GM12878 (cell line): ENCODE results near the gene TNRC6C. TPM values are rescaled to one million over a fixed set of nuclear protein-coding genes. Genes with fewer than 3 reads are reported as not detected.

Experiments
- ATAC-seq: fragments of 200-7000 bp; cut with Tn5 transposase; 3 replicates; pipeline ENCODE4 v1.9.1; 2020; ENCODE audit warnings: mild to moderate bottlenecking, moderate library complexity
- BruUV-seq: library from RNA; stranded (reverse); fragments of 400-500 nt; replicated peaks from 2 replicates; lab custom pipeline; 2021; lab: Mats Ljungman, UMichigan
- CTCF ChIA-PET: fragments of 300-600 bp; sonication (Branson Sonifier 250); formaldehyde crosslinking; extraction: SDS; loops from one replicate; lab custom pipeline; 2021; ENCODE audit warnings: inconsistent platforms; lab: Yijun Ruan, JAX
- POLR2A ChIA-PET: fragments of 350-600 bp; formaldehyde crosslinking; extraction: SDS; loops from one replicate; lab custom pipeline; 2021; ENCODE audit warnings: inconsistent platforms; lab: Charles Lee
- RAD21 ChIA-PET: fragments of 300-600 bp; sonication (Branson Sonifier 250); formaldehyde crosslinking; loops from one replicate; lab custom pipeline; 2023; ENCODE audit warnings: antibody characterized with exemption; ENCODE audit not compliant: unreplicated experiment; lab: Charles Lee
- SMC1A ChIA-PET: fragments of 300-600 bp; sonication (Branson Sonifier 250); formaldehyde crosslinking; loops from one replicate; lab custom pipeline; 2023; ENCODE audit not compliant: unreplicated experiment, uncharacterized antibody; lab: Charles Lee
- DNase-seq: peaks from one replicate; pipeline ENCODE4 v3.0.0-alpha.2; 2011; ENCODE audit warnings: low read depth, low spot score
- FAIRE-seq: peaks from 3 replicates; lab custom pipeline; 2011; peaks lifted over from hg19 to GRCh38; lab: Jason Lieb, UNC
- H2AFZ ChIP-seq: 2 replicates; pipeline ENCODE4 v1.6.0; 2011; ENCODE audit warnings: low read depth, low read length, control low read depth; ENCODE audit not compliant: control insufficient read depth
- H3K27ac ChIP-seq: 2 replicates; pipeline ENCODE4 v1.5.1; 2011; ENCODE audit warnings: control low read depth; ENCODE audit not compliant: control insufficient read depth, insufficient read depth
- H3K27me3 ChIP-seq, 2 experiments: replicated peaks in 1 of 2; 2 replicates each; pipeline versions ENCODE4 v1.6.0 to v1.6.1; 2011; ENCODE audit warnings: low read length in 1 of 2; ENCODE audit not compliant: control insufficient read depth in 2 of 2, insufficient read depth in 2 of 2
- H3K36me3 ChIP-seq, 2 experiments: 2 replicates each; pipeline ENCODE4 v1.5.1; 2011; ENCODE audit warnings: low read length in 1 of 2; ENCODE audit not compliant: control insufficient read depth in 2 of 2, insufficient read depth in 2 of 2
- H3K4me1 ChIP-seq: 2 replicates; pipeline ENCODE4 v1.6.1; 2011; ENCODE audit warnings: mild to moderate bottlenecking, low read length, moderate library complexity, mixed read lengths; ENCODE audit not compliant: control insufficient read depth, insufficient read depth
- H3K4me2 ChIP-seq: 2 replicates; pipeline ENCODE4 v1.6.0; 2011; ENCODE audit warnings: control low read depth; ENCODE audit not compliant: control insufficient read depth, insufficient read depth
- H3K4me3 ChIP-seq: fragments of 200-600 bp; sonication (generic); 2 replicates; pipeline ENCODE4 v1.5.1; 2016
- H3K79me2 ChIP-seq: 2 replicates; pipeline ENCODE4 v1.6.0; 2011; ENCODE audit warnings: low read length; ENCODE audit not compliant: control insufficient read depth, insufficient read depth
- H3K9ac ChIP-seq: 2 replicates; pipeline ENCODE4 v1.8.0; 2011; ENCODE audit warnings: low read length, control low read depth, mixed read lengths; ENCODE audit not compliant: control insufficient read depth, insufficient read depth
- H3K9me3 ChIP-seq: replicated peaks from 3 replicates; pipeline ENCODE4 v1.5.1; 2011; ENCODE audit warnings: mild to moderate bottlenecking, low read length; ENCODE audit not compliant: control insufficient read depth, insufficient read depth
- H4K20me1 ChIP-seq: 2 replicates; pipeline ENCODE4 v1.6.0; 2011; ENCODE audit not compliant: control insufficient read depth, insufficient read depth
- BRCA1 ChIP-seq: IDR thresholded peaks from 2 replicates; pipeline ENCODE4 v1.6.1; 2011; ENCODE audit warnings: low read depth, low read length, improper control_type of control experiment
- CBFB ChIP-seq: IDR thresholded peaks from 2 replicates; pipeline ENCODE4 v1.6.1; 2016; ENCODE audit warnings: antibody characterized with exemption, low read depth
- CBX5 ChIP-seq: sonication (generic); IDR thresholded peaks from 2 replicates; pipeline ENCODE4 v1.6.1; 2016; ENCODE audit warnings: low read depth, moderate library complexity, mild to moderate bottlenecking, inconsistent platforms
- CREB1 ChIP-seq: IDR thresholded peaks from 2 replicates; pipeline ENCODE4 v1.6.1; 2012; ENCODE audit warnings: low read depth, mild to moderate bottlenecking, inconsistent platforms
- DPF2 ChIP-seq: fragments of 450-650 bp; IDR thresholded peaks from 2 replicates; pipeline ENCODE4 v1.6.1; 2017; ENCODE audit warnings: mild to moderate bottlenecking
- EZH2 ChIP-seq: IDR thresholded peaks from 2 replicates; pipeline ENCODE4 v1.6.1; 2012; ENCODE audit warnings: low read depth, mild to moderate bottlenecking, control low read depth, inconsistent platforms, low read length, borderline replicate concordance; ENCODE audit not compliant: control insufficient read depth
- HDAC2 ChIP-seq: fragments of 200-600 bp; sonication (generic); IDR thresholded peaks from 2 replicates; pipeline ENCODE4 v1.6.1; 2017
- KAT2A ChIP-seq: conservative IDR thresholded peaks from 2 replicates; pipeline ENCODE4 v1.6.1; 2011; ENCODE audit warnings: low read depth, low read length; ENCODE audit not compliant: control insufficient read depth
- LARP7 ChIP-seq: fragments of 450-650 bp; IDR thresholded peaks from 2 replicates; pipeline ENCODE4 v1.6.1; 2017; ENCODE audit warnings: mild to moderate bottlenecking
- MEF2A ChIP-seq: IDR thresholded peaks from 2 replicates; pipeline ENCODE4 v1.6.1; 2011; ENCODE audit warnings: low read depth, mild to moderate bottlenecking, low read length, moderate library complexity; ENCODE audit not compliant: insufficient read depth
- MEF2B ChIP-seq: fragments of 450-650 bp; IDR thresholded peaks from 2 replicates; pipeline ENCODE4 v1.6.1; 2018; ENCODE audit warnings: mild to moderate bottlenecking, moderate library complexity; ENCODE audit not compliant: partially characterized antibody, poor library complexity, severe bottlenecking
- MYC ChIP-seq: IDR thresholded peaks from 2 replicates; pipeline ENCODE4 v1.6.1; 2011; ENCODE audit warnings: mild to moderate bottlenecking, low read length, moderate library complexity, inconsistent platforms; ENCODE audit not compliant: insufficient read depth, insufficient replicate concordance, insufficient read length, severe bottlenecking
- NR2F1 ChIP-seq: fragments of 450-650 bp; conservative IDR thresholded peaks from 2 replicates; pipeline ENCODE4 v1.6.1; 2017; ENCODE audit warnings: mild to moderate bottlenecking
- POLR2AphosphoS2 ChIP-seq: IDR thresholded peaks from 2 replicates; pipeline ENCODE4 v1.6.1; 2011; ENCODE audit warnings: low read depth, mild to moderate bottlenecking, low read length, improper control_type of control experiment, moderate library complexity
- RFX5 ChIP-seq: IDR thresholded peaks from 2 replicates; pipeline ENCODE4 v1.6.1; 2011; ENCODE audit warnings: low read depth, low read length, improper control_type of control experiment
- SMARCA5 ChIP-seq: fragments of 450-650 bp; IDR thresholded peaks from 2 replicates; pipeline ENCODE4 v1.6.1; 2017; ENCODE audit warnings: mild to moderate bottlenecking
- SP1 ChIP-seq: IDR thresholded peaks from one replicate; pipeline ENCODE4 v1.6.1; 2011; ENCODE audit warnings: low read depth, low read length
- STAT1 ChIP-seq: fragments of 450-650 bp; conservative IDR thresholded peaks from 2 replicates; pipeline ENCODE4 v1.6.1; 2014; ENCODE audit warnings: antibody characterized with exemption, mild to moderate bottlenecking
- TARDBP ChIP-seq: IDR thresholded peaks from 2 replicates; pipeline ENCODE4 v1.6.1; 2016; ENCODE audit warnings: borderline replicate concordance
- TBL1XR1 ChIP-seq: IDR thresholded peaks from 2 replicates; pipeline ENCODE4 v1.6.1; 2012; ENCODE audit warnings: low read depth, low read length, improper control_type of control experiment
- WRNIP1 ChIP-seq: IDR thresholded peaks from 2 replicates; pipeline ENCODE4 v1.6.1; 2011; ENCODE audit warnings: low read depth, low read length, improper control_type of control experiment, borderline replicate concordance
- ZNF217 ChIP-seq: fragments of 450-650 bp; IDR thresholded peaks from 2 replicates; pipeline ENCODE4 v1.6.1; 2017; ENCODE audit warnings: antibody characterized with exemption, mild to moderate bottlenecking
- ZNF622 ChIP-seq: fragments of 450-650 bp; IDR thresholded peaks from 2 replicates; pipeline ENCODE4 v1.6.1; 2017; ENCODE audit warnings: mild to moderate bottlenecking, inconsistent platforms
- ZSCAN29 ChIP-seq: fragments of 450-650 bp; IDR thresholded peaks from 2 replicates; pipeline ENCODE4 v1.6.1; 2017; ENCODE audit warnings: mild to moderate bottlenecking, moderate library complexity
- WGBS: methylation state at CpG from one replicate; pipeline ENCODE4 v1.1.6; 2016; ENCODE audit warnings: low lambda C conversion rate; ENCODE audit not compliant: insufficient replicate concordance, insufficient coverage; ENCODE audit errors: missing lambda C conversion rate; 5-methylcytosine and 5-hydroxymethylcytosine counted together
- in situ Hi-C: fragments of 300-500 bp; cut with MboI; formaldehyde crosslinking; loops from 9 replicates; pipeline ENCODE4 v1.14.3; 2018; ENCODE audit warnings: mixed read lengths
- intact Hi-C: fragments of 100-400 bp; cut with micrococcal nuclease; formaldehyde crosslinking; loops from one replicate; pipeline ENCODE4 v1.14.2; 2022; ENCODE audit not compliant: unreplicated experiment
- polyA plus RNA-seq, 11 experiments: library from polyadenylated mRNA; depleted of rRNA in 4 of 11; unstranded in 6 of 11; stranded (reverse) in 5 of 11; fragments of >200 nt; fragmentation: Nextera tagmentation in 4 of 11; fragmentation: Illumina TruSeq in 1 of 11; extraction: Ambion mirVana in 4 of 11; extraction: Trizol in 1 of 11; gene quantifications; 1 replicate in 1 of 11; 2 replicates in 10 of 11; pipeline versions ENCODE4 v1.2.1 to v1.2.3, GENCODE V29; 2011 to 2016; ENCODE audit warnings: inconsistent platforms in 2 of 11, missing spikeins in 2 of 11, low read depth in 1 of 11
- total RNA-seq, 4 experiments: library from RNA; depleted of rRNA in 3 of 4; stranded (reverse); fragments of >200 nt in 3 of 4; fragmentation: Illumina TruSeq in 1 of 4; extraction: Trizol in 1 of 4; gene quantifications; 2 replicates each; pipeline versions ENCODE4 v1.2.1 to v1.2.3, GENCODE V29; 2013 to 2021
- TF ChIP-seq, protein P1 (sequence below): fragments of 450-650 bp; formaldehyde crosslinking; IDR thresholded peaks from 2 replicates; pipeline ENCODE4 v1.4.0; 2020; ENCODE audit warnings: mild to moderate bottlenecking, moderate library complexity

Gene TNRC6C
- total and polyA plus RNA-seq, 10 of the 15 experiments (the other 5 are each of a cell fraction or from before 2014, with no cell fraction given), result 0.40 to 6.1 (median 0.96) TPM

DNA sequence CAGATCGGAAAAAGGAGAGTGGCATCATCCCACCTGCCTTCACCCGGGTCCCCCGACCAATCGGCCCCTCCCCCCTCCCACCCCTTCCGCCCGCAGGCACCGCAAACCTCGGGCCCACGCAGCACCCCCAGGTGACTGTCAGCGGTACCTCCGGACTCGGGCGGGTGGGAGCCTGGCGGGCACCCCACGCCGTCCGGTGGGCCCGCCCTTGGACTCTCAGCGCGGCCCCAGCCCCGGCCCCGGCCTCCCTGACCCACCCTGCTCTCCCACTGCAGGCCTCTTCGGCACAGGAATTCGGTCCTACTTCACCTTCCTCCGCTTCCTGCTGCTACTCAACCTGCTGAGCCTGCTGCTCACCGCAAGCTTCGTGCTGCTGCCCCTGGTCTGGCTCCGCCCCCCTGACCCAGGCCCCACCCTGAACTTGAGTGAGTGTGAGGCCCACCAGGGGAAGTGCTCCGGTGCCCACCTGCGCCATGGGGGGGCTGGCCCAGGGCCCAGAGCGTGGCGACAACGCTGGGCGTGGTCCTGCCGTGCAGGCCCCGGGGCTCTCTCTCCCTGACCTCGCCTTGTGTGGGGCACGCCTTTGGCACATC is 173.7 kb downstream of the TNRC6C start:
- CTCF ChIA-PET, result interaction anchor here (1.3 to 9.5 kb wide), 3 partner anchors 5 to 42 kb away, joined by 4 to 132 read pairs (median 66); partner anchors contain the start of gene TMC6
- POLR2A ChIA-PET, result interaction anchor here (0.9 to 3.7 kb wide), 4 partner anchors 12 to 44 kb away, joined by 3 to 13 read pairs (median 5); partner anchors contain the start of gene SYNGR2
- Histone ChIP-seq H3K9ac (peak overlapping the region; percentile 86), H4K20me1 (no peaks in the 10 kb centered on the region), H3K36me3 (peaks cover 13 to 16% of the 10 kb centered on the region in 2 experiments; a peak in 3 of 4 replicates), H3K27ac (peak overlapping the region; percentile 93), H3K27me3 (no peaks in the 10 kb centered on the region), H3K4me3 (peak overlapping the region; percentile 94), H3K79me2 (peaks cover 82% of the 10 kb centered on the region), H3K4me2 (peak overlapping the region; percentile 96), H3K9me3 (no peaks in the 10 kb centered on the region), H3K4me1 (peaks cover 56% of the 10 kb centered on the region), H2AFZ (no peak overlapping the region)
- SMC1A ChIA-PET, result no interaction called here
- 2% methylated on average over 23 of the region's 38 CpGs for WGBS
- RAD21 ChIA-PET, result interaction anchor here (0.6 to 2.7 kb wide), 6 partner anchors 12 to 704 kb away, joined by 3 to 6 read pairs (median 4); no protein-coding TSS in a partner anchor
- ATAC-seq (peak; percentile 27), FAIRE-seq (peak; percentile 27), DNase-seq (no peak)
- no TSS peak for BruUV-seq
- in situ Hi-C loops (no loop called here), intact Hi-C loops (no loop called here)
- TF ChIP-seq KAT2A, result no peak
- no peak for TF ChIP-seq MYC
- TF ChIP-seq CBFB, result no peak
- TF ChIP-seq DPF2, result 0 out of 2 replicates have a peak, but pooled peaks have one; percentile 65
- TF ChIP-seq STAT1, result no peak
- TF ChIP-seq ZNF622, result no peak
- peak; percentile 35 for TF ChIP-seq MEF2B
- no peak for TF ChIP-seq TARDBP
- TF ChIP-seq BRCA1, result no peak
- peak; percentile 66; the same call in 1 of the 2 replicates for TF ChIP-seq TBL1XR1
- TF ChIP-seq ZSCAN29, result no peak
- TF ChIP-seq, protein P1, sequence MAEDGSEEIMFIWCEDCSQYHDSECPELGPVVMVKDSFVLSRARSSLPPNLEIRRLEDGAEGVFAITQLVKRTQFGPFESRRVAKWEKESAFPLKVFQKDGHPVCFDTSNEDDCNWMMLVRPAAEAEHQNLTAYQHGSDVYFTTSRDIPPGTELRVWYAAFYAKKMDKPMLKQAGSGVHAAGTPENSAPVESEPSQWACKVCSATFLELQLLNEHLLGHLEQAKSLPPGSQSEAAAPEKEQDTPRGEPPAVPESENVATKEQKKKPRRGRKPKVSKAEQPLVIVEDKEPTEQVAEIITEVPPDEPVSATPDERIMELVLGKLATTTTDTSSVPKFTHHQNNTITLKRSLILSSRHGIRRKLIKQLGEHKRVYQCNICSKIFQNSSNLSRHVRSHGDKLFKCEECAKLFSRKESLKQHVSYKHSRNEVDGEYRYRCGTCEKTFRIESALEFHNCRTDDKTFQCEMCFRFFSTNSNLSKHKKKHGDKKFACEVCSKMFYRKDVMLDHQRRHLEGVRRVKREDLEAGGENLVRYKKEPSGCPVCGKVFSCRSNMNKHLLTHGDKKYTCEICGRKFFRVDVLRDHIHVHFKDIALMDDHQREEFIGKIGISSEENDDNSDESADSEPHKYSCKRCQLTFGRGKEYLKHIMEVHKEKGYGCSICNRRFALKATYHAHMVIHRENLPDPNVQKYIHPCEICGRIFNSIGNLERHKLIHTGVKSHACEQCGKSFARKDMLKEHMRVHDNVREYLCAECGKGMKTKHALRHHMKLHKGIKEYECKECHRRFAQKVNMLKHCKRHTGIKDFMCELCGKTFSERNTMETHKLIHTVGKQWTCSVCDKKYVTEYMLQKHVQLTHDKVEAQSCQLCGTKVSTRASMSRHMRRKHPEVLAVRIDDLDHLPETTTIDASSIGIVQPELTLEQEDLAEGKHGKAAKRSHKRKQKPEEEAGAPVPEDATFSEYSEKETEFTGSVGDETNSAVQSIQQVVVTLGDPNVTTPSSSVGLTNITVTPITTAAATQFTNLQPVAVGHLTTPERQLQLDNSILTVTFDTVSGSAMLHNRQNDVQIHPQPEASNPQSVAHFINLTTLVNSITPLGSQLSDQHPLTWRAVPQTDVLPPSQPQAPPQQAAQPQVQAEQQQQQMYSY, result no peak
- TF ChIP-seq HDAC2, result no peak
- no peak for TF ChIP-seq ZNF217
- no peak for TF ChIP-seq SP1
- TF ChIP-seq EZH2, result no peak
- no peak; the same call in 1 of the 2 replicates for TF ChIP-seq LARP7
- TF ChIP-seq WRNIP1, result no peak
- no peak for TF ChIP-seq CREB1
- TF ChIP-seq RFX5, result no peak
- TF ChIP-seq SMARCA5, result no peak
- peak; percentile 67; the same call in 1 of the 2 replicates for TF ChIP-seq NR2F1
- peak; percentile 76 for TF ChIP-seq POLR2AphosphoS2
- TF ChIP-seq MEF2A, result 0 out of 2 replicates have a peak, but pooled peaks have one; percentile 25
- TF ChIP-seq CBX5, result no peak
